ENCODE measurements around the gene MFSD6. TPM values are rescaled to one million over a fixed set of nuclear protein-coding genes. Genes with fewer than 3 reads are reported as not detected.

MFSD6 gene
- total RNA-seq, 1 donor from 2014 or later, result 55.8 TPM

DNA sequence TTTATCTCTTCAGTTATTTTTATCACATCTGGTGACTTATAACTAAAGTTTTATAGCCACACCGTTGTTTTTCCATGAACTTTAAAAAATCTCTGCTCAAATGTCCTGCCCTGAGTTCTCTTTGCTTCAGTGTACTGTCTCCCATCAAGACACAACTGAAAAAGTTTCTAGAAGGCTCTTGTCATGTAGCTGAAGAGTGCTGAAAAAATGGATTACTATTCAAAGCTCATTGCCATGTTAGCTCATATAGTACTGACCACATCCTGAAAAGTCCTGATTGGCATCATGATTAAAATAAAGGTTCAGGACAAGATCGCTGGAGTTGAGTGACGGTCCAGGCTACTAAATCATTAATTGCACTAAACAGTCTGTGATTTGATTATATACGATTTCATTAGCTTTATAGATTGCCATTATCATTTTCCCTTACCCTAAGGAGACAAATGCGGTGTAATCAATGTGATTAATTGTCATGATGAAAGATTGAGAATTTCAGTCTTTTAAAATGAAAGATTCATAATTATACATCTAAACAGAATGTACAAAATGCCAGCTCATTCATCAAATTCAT is 62.2 kb downstream of the MFSD6 start:
- Histone ChIP-seq H3K27ac (peak overlapping the region; percentile 76), H3K4me1 (peaks cover 33% of the 10 kb centered on the region), H3K4me3 (no peak overlapping the region), H3K9me3 (no peaks in the 10 kb centered on the region), H3K27me3 (no peaks in the 10 kb centered on the region), H3K36me3 (peaks cover 9% of the 10 kb centered on the region)
- TF ChIP-seq CTCF (IDR thresholded peaks at IDR 0.05), result no peak
- no peak for ATAC-seq
- DNase-seq, result no peak
- intact Hi-C loops (cut with DNase I), result no loop called here

GRCh38 chr2:190477661-190478454 is 69.7 kb downstream of the MFSD6 start:
- TF ChIP-seq CTCF (IDR thresholded peaks at IDR 0.05), result no peak
- Histone ChIP-seq H3K36me3 (no peaks in the 10 kb centered on the region), H3K4me1 (peaks cover 12% of the 10 kb centered on the region), H3K27me3 (no peaks in the 10 kb centered on the region), H3K4me3 (no peak overlapping the region), H3K27ac (peak overlapping the region; percentile 33), H3K9me3 (no peaks in the 10 kb centered on the region)
- DNase-seq, result no peak
- intact Hi-C loops (cut with DNase I), result no loop called here
- peak; percentile 46 for ATAC-seq

- no peak for ATAC-seq
- DNase-seq, result no peak
Observed at GRCh38 chr2:190478572-190479195, 70.5 kb downstream of the MFSD6 start.

DNA sequence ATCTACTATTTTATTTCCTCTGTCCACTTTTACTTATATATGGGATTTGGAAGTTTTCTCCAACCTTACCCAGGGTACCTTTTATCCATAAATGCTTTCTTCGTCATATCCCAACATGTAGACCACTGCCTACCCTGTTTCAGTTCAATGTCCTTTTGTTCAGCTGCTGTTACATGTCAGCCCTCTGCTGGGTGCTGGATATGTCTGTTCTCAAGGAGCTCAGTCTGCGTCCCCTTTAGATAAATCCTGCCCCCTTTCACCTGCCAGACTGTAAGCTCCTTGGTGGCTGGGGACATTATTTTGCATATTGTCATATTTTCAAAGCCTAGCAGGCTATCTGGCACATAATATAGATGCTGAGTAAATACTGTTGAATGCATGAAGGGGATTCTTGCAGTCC is 73.2 kb downstream of the MFSD6 start:
- Histone ChIP-seq H3K4me3 (no peak overlapping the region), H3K36me3 (no peaks in the 10 kb centered on the region), H3K4me1 (peaks cover 12% of the 10 kb centered on the region), H3K27ac (no peak overlapping the region), H3K9me3 (no peaks in the 10 kb centered on the region), H3K27me3 (no peaks in the 10 kb centered on the region)
- ATAC-seq, result no peak
- intact Hi-C loops (cut with DNase I), result no loop called here
- TF ChIP-seq CTCF (IDR thresholded peaks at IDR 0.05), result no peak
- no peak for DNase-seq

More at GRCh38 chr2:190478572-190479195, 70.5 kb downstream of the MFSD6 start:
- H3K27me3 ChIP-seq, result no peaks in the 10 kb centered on the region
- H3K27ac ChIP-seq, result no peak overlapping the region
- TF ChIP-seq CTCF (IDR thresholded peaks at IDR 0.05), result no peak
- H3K36me3 ChIP-seq, result no peaks in the 10 kb centered on the region
- no peak overlapping the region for H3K4me3 ChIP-seq
- intact Hi-C loops (cut with DNase I), result no loop called here
- no peaks in the 10 kb centered on the region for H3K9me3 ChIP-seq
- H3K4me1 ChIP-seq, result peaks cover 12% of the 10 kb centered on the region

DNA sequence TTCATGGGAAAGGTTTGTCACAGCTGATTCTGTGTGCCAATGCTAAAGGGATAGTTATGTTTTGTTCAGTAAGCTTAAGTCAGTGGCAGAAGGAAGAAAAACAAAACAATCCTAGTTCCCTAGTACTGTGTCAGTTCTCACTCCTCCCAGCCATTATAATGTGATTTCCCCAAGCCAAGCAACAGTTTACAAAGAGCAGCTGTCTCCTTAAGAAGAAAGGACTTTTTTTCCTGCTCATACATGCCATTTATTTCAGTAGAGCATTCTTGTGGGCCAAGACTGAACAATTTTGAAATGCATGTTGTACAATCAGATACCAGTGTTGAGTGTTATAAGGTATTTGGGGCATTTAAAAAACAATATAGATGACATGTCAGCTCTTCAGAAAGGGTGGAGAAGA is 74.3 kb downstream of the MFSD6 start:
- no peak overlapping the region for H3K4me3 ChIP-seq
- no peaks in the 10 kb centered on the region for H3K36me3 ChIP-seq
- no peak for ATAC-seq
- no peak for TF ChIP-seq CTCF (IDR thresholded peaks at IDR 0.05)
- DNase-seq, result no peak
- H3K9me3 ChIP-seq, result no peaks in the 10 kb centered on the region
- no peak overlapping the region for H3K27ac ChIP-seq
- H3K4me1 ChIP-seq, result peaks cover 11% of the 10 kb centered on the region
- H3K27me3 ChIP-seq, result no peaks in the 10 kb centered on the region
- intact Hi-C loops (cut with DNase I), result no loop called here
